Immature natural killer cell (primary cell): ENCODE data around the gene ALKBH8. TPM values are rescaled to one million over a fixed set of nuclear protein-coding genes. Genes with fewer than 3 reads are reported as not detected.
A peak's percentile ranks its signal among the peaks of the same experiment; 100 is the strongest.
"Not testable (repeated sequence)": the region's sequence is repeated elsewhere in the genome, so short reads cannot be mapped to it uniquely, and the experiment has no call there.

ENCODE experiments used
- DNase-seq, 3 donors: peaks; one replicate each; pipeline ENCODE4 v3.0.0; 2022; ENCODE audit warnings: mixed read lengths in 1 of 3
- H3K27ac Mint-ChIP-seq, 6 donors: one replicate each; pipeline ENCODE4 v1.8.0; 2020; ENCODE audit warnings: mixed read lengths in 6 of 6, mild to moderate bottlenecking in 5 of 6, inconsistent platforms in 4 of 6, moderate library complexity in 3 of 6
- H3K27me3 Mint-ChIP-seq, 3 donors: one replicate each; pipeline ENCODE4 v1.8.0; 2020 to 2021; ENCODE audit warnings: low read depth in 3 of 3, mild to moderate bottlenecking in 3 of 3, mixed read lengths in 3 of 3, moderate library complexity in 3 of 3, inconsistent platforms in 1 of 3
- H3K36me3 Mint-ChIP-seq, 3 donors: one replicate each; pipeline ENCODE4 v1.8.0; 2020; ENCODE audit warnings: mixed read lengths in 3 of 3, inconsistent platforms in 2 of 3, mild to moderate bottlenecking in 2 of 3
- H3K4me1 Mint-ChIP-seq, 2 donors: one replicate each; pipeline ENCODE4 v1.8.0; 2020; ENCODE audit warnings: inconsistent platforms in 2 of 2, mild to moderate bottlenecking in 2 of 2, mixed read lengths in 2 of 2, moderate library complexity in 1 of 2
- H3K4me3 Mint-ChIP-seq, 5 donors: one replicate each; pipeline ENCODE4 v1.8.0; 2020; ENCODE audit warnings: mild to moderate bottlenecking in 5 of 5, mixed read lengths in 5 of 5, inconsistent platforms in 3 of 5, moderate library complexity in 3 of 5
- H3K9me3 Mint-ChIP-seq, 6 donors: one replicate each; pipeline ENCODE4 v1.8.0; 2020; ENCODE audit warnings: mild to moderate bottlenecking in 6 of 6, mixed read lengths in 6 of 6, inconsistent platforms in 4 of 6, moderate library complexity in 3 of 6
- polyA plus RNA-seq, 3 donors: library from polyadenylated mRNA; unstranded; fragments of 300-500 nt; fragmentation: Illumina TruSeq; gene quantifications; one replicate each; pipeline ENCODE4 v1.2.3, GENCODE V29; 2021

Gene ALKBH8
- polyA plus RNA-seq, 3 donors from 2014 or later = 1.1 to 10.3 (median 3.4) TPM

- Mint-ChIP-seq H3K4me3 (no peak overlapping the region), H3K9me3 (no peaks in the 10 kb centered on the region), H3K36me3 (peaks cover 21 to 51% (median 40%) of the 10 kb centered on the region in 3 donors), H3K27me3 (no peaks in the 10 kb centered on the region), H3K27ac (no peak overlapping the region), H3K4me1 (no peaks in the 10 kb centered on the region)
- DNase-seq = no peak
Measured at GRCh38 chr11:107508858-107509244, 56.7 kb downstream of the ALKBH8 start.

DNA sequence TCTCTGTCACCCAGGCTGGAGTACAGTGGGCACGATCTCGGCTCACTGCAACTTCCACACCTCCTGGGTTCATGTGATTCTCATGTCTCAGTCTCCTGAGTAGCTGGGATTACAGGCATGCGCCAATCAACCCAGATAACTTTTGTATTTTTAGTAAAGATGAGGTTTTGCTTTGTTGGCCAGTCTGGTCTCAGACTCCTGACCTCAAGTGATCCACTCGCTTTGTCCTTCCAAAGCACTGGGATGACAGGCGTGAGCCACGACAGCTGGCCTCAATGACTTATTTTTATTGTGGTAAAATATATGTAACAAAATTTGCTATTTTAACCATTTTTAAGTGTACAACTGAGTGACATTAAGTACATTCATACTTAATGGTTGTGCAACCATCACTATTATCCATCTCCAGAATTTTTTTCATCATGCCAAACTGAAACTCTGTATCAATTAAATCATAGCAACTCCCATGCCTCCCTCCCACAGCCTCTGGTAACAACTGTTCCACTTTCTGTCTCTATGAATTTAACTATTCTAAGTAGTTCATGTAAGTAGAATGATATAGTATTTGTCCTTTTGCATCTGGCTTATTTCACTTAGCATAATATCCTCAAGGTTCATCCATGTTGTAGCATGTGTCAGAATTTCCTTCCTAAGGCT, 57.2 kb downstream of the ALKBH8 start:
- Mint-ChIP-seq H3K27ac (no peak overlapping the region), H3K4me1 (no peaks in the 10 kb centered on the region), H3K36me3 (peaks cover 24 to 52% (median 43%) of the 10 kb centered on the region in 3 donors), H3K4me3 (no peak overlapping the region), H3K9me3 (no peaks in the 10 kb centered on the region), H3K27me3 (no peaks in the 10 kb centered on the region)
- DNase-seq = no peak

DNA sequence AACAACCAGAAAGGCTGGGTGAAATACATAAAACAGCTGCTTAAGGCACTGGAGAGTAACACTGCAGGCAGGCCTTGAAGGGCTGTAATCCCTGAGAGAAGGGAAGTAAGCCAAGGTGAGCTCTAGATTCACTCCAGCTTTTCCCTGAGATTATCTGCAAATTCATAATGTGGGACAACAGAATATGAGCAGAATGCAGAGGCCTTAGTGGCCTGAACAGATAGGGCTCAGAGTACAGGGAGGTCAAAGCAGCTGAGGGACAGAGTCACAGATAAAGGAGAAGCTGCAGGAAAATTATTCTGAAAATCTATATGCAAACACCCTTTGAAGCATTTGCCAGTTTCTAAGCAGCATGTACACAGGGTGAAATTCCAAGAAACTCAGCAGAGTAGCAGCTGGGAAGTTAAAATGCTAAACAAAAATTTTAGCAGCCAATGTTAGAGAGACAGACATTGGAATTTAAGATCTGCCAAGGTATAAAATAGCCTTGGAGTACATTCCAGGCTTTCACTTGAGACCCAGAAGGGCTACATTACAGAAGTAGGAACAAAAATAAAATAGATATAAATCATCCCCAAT, 59.8 kb downstream of the ALKBH8 start:
- peaks cover 45 to 67% (median 63%) of the 10 kb centered on the region in 3 donors for H3K36me3 Mint-ChIP-seq
- no peak overlapping the region for H3K4me3 Mint-ChIP-seq
- H3K4me1 Mint-ChIP-seq = no peaks in the 10 kb centered on the region
- H3K27me3 Mint-ChIP-seq = no peaks in the 10 kb centered on the region
- no peak for DNase-seq
- peak overlapping the region in 1 of 6 donors; percentile 23 for H3K27ac Mint-ChIP-seq
- H3K9me3 Mint-ChIP-seq = peaks cover 0 to 2% (median 0%) of the 10 kb centered on the region in 6 donors

- Mint-ChIP-seq H3K9me3 (peaks cover 0 to 2% (median 0%) of the 10 kb centered on the region in 6 donors), H3K4me3 (no peak overlapping the region), H3K27ac (no peak overlapping the region), H3K36me3 (peaks cover 41 to 64% (median 64%) of the 10 kb centered on the region in 3 donors), H3K4me1 (no peaks in the 10 kb centered on the region), H3K27me3 (no peaks in the 10 kb centered on the region)
- DNase-seq = no peak
Measured at GRCh38 chr11:107504981-107505380, 60.6 kb downstream of the ALKBH8 start.

DNA sequence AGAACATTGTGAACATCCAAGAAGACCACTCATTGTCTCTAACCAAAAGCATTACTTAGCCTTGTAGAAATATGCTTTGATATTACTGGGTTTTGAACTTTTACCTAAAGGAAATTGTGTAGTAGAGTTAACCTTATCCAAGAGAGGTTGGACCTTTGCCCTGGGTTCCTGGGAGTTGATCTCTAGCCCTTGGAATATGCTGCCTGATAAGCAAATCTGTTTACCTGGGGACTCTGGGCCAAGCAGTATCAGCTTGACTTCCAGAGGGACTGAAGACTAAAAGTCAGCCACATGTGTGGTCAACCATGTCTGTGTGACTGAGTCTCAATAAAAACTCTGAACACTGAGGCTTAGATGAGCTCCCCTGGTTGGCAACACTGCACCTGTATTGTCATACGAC, 63.8 kb downstream of the ALKBH8 start:
- peaks cover 41 to 63% (median 52%) of the 10 kb centered on the region in 3 donors for H3K36me3 Mint-ChIP-seq
- H3K9me3 Mint-ChIP-seq = peaks cover 0 to 2% (median 0%) of the 10 kb centered on the region in 6 donors
- H3K4me3 Mint-ChIP-seq = no peak overlapping the region
- DNase-seq = no peak
- no peak overlapping the region for H3K27ac Mint-ChIP-seq
- peaks cover 0 to 1% (median 0%) of the 10 kb centered on the region in 3 donors for H3K27me3 Mint-ChIP-seq
- H3K4me1 Mint-ChIP-seq = no peaks in the 10 kb centered on the region

GRCh38 chr11:107497371-107497770, 68.2 kb downstream of the ALKBH8 start:
- H3K36me3 Mint-ChIP-seq = peaks cover 12 to 30% (median 21%) of the 10 kb centered on the region in 3 donors
- not testable (repeated sequence) for H3K9me3 Mint-ChIP-seq, H3K27ac Mint-ChIP-seq, DNase-seq, H3K4me1 Mint-ChIP-seq, H3K27me3 Mint-ChIP-seq, H3K4me3 Mint-ChIP-seq

DNA sequence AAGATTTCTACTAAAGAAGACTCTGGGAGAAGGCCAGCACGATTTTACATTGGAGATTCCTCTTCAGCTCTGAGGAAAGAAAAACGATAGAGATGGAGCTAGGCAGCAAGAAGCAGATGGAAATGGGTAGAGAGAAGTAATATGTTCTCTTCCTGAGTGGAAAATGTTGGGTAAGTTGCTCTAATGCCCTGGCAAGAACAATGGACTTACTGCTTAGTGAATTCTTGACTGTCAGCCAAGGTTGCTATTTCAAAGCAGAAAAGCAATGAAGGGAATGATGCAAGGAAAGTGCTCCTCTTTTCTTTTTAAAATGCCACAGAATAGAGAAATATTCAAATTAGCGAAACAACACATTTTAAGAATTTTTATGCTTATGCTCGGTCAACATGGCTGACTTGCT, 69.5 kb downstream of the ALKBH8 start:
- peaks cover 0 to 1% (median 0%) of the 10 kb centered on the region in 3 donors for H3K27me3 Mint-ChIP-seq
- H3K36me3 Mint-ChIP-seq = peaks cover under 1 to 16% (median 8%) of the 10 kb centered on the region in 3 donors
- H3K27ac Mint-ChIP-seq = no peak overlapping the region
- no peaks in the 10 kb centered on the region for H3K4me1 Mint-ChIP-seq
- DNase-seq = no peak
- peaks cover 0 to 2% (median 0%) of the 10 kb centered on the region in 6 donors for H3K9me3 Mint-ChIP-seq
- no peak overlapping the region for H3K4me3 Mint-ChIP-seq

GRCh38 chr11:107494055-107494454, 71.5 kb downstream of the ALKBH8 start:
- no peak overlapping the region for H3K27ac Mint-ChIP-seq
- H3K36me3 Mint-ChIP-seq = peaks cover 0 to 4% (median 0%) of the 10 kb centered on the region in 3 donors
- peaks cover 0 to 2% (median 0%) of the 10 kb centered on the region in 6 donors for H3K9me3 Mint-ChIP-seq

DNA sequence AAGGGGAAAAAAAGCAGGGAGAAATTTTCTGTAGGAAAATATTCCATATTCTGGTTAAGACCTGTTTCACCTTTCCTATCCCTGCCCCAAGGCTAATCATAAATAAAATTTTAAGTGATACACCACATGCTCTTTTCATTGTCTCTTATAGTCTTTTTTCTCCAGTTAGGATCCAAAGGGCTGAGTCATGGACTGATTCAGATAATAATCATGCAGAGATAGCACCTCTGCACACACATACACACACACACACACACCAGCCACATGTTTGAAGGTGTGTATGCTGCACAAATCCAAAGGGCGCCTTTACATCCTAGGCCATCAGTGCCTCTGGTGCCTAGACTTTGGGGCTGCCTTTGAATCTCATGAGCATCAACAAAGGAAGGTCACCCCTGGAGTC, 72.4 kb downstream of the ALKBH8 start:
- DNase-seq = no peak
- H3K4me3 Mint-ChIP-seq = no peak overlapping the region
- no peaks in the 10 kb centered on the region for H3K4me1 Mint-ChIP-seq
- peaks cover 0 to 4% (median 0%) of the 10 kb centered on the region in 3 donors for H3K36me3 Mint-ChIP-seq
- peaks cover 0 to 2% (median 0%) of the 10 kb centered on the region in 6 donors for H3K9me3 Mint-ChIP-seq
- no peak overlapping the region for H3K27ac Mint-ChIP-seq
- peaks cover 0 to 6% (median 4%) of the 10 kb centered on the region in 3 donors for H3K27me3 Mint-ChIP-seq

More at GRCh38 chr11:107494055-107494454, 71.5 kb downstream of the ALKBH8 start:
- Mint-ChIP-seq H3K4me3 (no peak overlapping the region), H3K27me3 (peaks cover 0 to 6% (median 3%) of the 10 kb centered on the region in 3 donors), H3K4me1 (no peaks in the 10 kb centered on the region)
- no peak for DNase-seq

- Mint-ChIP-seq H3K27me3 (peaks cover 3 to 5% (median 4%) of the 10 kb centered on the region in 3 donors), H3K27ac (no peak overlapping the region), H3K4me3 (no peak overlapping the region), H3K9me3 (no peaks in the 10 kb centered on the region), H3K4me1 (no peaks in the 10 kb centered on the region), H3K36me3 (no peaks in the 10 kb centered on the region)
- DNase-seq = no peak
Measured at GRCh38 chr11:107490836-107491235, 74.7 kb downstream of the ALKBH8 start.

- DNase-seq = no peak
- Mint-ChIP-seq H3K9me3 (peaks cover 0 to 2% (median 0%) of the 10 kb centered on the region in 6 donors), H3K36me3 (no peaks in the 10 kb centered on the region), H3K27me3 (peaks cover 3 to 10% (median 8%) of the 10 kb centered on the region in 3 donors), H3K4me3 (no peak overlapping the region), H3K4me1 (no peaks in the 10 kb centered on the region), H3K27ac (no peak overlapping the region)
Measured at GRCh38 chr11:107482234-107482633, 83.3 kb downstream of the ALKBH8 start.

GRCh38 chr11:107478922-107479321, 86.6 kb downstream of the ALKBH8 start:
- DNase-seq = no peak
- Mint-ChIP-seq H3K4me3 (no peak overlapping the region), H3K27me3 (peaks cover 2 to 16% (median 9%) of the 10 kb centered on the region in 3 donors), H3K4me1 (no peaks in the 10 kb centered on the region), H3K36me3 (no peaks in the 10 kb centered on the region), H3K9me3 (peaks cover 0 to 2% (median 0%) of the 10 kb centered on the region in 6 donors), H3K27ac (no peak overlapping the region)

DNA sequence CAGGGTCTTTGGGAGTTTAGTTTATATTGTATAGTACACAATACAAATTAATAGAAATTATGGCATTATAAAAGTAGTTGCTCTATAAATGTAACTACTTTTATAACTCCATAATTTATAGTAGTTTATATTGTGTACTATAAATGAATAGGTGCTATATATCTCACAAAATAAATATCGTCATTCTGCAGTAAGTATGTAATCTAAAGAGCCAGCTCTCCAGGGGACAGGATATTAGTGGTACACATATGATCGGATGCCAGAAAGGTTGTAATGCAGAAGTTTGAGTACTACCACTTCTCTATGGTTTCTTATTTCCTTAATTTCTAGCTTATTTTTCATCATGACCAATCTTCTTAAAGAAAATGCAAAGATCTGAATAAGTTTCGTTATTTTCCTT, 87.7 kb downstream of the ALKBH8 start:
- Mint-ChIP-seq H3K9me3 (no peaks in the 10 kb centered on the region), H3K4me1 (no peaks in the 10 kb centered on the region), H3K36me3 (no peaks in the 10 kb centered on the region), H3K27me3 (peaks cover 2 to 11% (median 9%) of the 10 kb centered on the region in 3 donors), H3K4me3 (no peak overlapping the region), H3K27ac (no peak overlapping the region)
- no peak for DNase-seq

- Mint-ChIP-seq H3K36me3 (no peaks in the 10 kb centered on the region), H3K9me3 (no peaks in the 10 kb centered on the region), H3K27me3 (peaks cover 2 to 20% (median 6%) of the 10 kb centered on the region in 3 donors), H3K4me1 (no peaks in the 10 kb centered on the region), H3K27ac (no peak overlapping the region), H3K4me3 (no peak overlapping the region)
- no peak for DNase-seq
Measured at GRCh38 chr11:107473792-107474191, 91.7 kb downstream of the ALKBH8 start.
